ENCODE results near the gene EXOC3. TPM values are rescaled to one million over a fixed set of nuclear protein-coding genes. Genes with fewer than 3 reads are reported as not detected.
A peak's percentile ranks its signal among the peaks of the same experiment; 100 is the strongest.

Gene EXOC3
- total and polyA plus RNA-seq, 11 donors = 20.6 to 45.5 (median 42.8) TPM

- H3K9me3 ChIP-seq = no peaks in the 10 kb centered on the region
- ATAC-seq = no peak
- intact Hi-C loops (cut with DNase I) = no loop called here
- peaks cover 0 to 10% (median 6%) of the 10 kb centered on the region in 12 donors for H3K4me1 ChIP-seq
- TF ChIP-seq POLR2A (IDR thresholded peaks at IDR 0.05) = no peak
- no peak for TF ChIP-seq CTCF (IDR thresholded peaks at IDR 0.05)
- H3K36me3 ChIP-seq = no peaks in the 10 kb centered on the region
- DNase-seq = no peak
- no peak overlapping the region for H3K27ac ChIP-seq
- peaks cover 0 to 15% (median 3%) of the 10 kb centered on the region in 9 donors for H3K27me3 ChIP-seq
- 79 to 87% (median 86%) methylated on average over 11 to 12 of the region's 12 CpGs for WGBS, 4 donors
- no peak overlapping the region for H3K4me3 ChIP-seq
Measured at GRCh38 chr5:404666-405241, 38.2 kb upstream of the EXOC3 start.

GRCh38 chr5:405421-405820, 37.6 kb upstream of the EXOC3 start:
- WGBS, 4 donors = 83 to 88% (median 85%) methylated on average over 17 to 18 of the region's 18 CpGs
- ATAC-seq (no peak), DNase-seq (peak in 1 of 5 donors; percentile 13)
- intact Hi-C loops (cut with DNase I) = no loop called here
- no peak for TF ChIP-seq POLR2A (IDR thresholded peaks at IDR 0.05)
- no peak for TF ChIP-seq CTCF (IDR thresholded peaks at IDR 0.05)
- peaks cover 0 to 9% (median 3%) of the 10 kb centered on the region in 9 donors for H3K27me3 ChIP-seq
- no peaks in the 10 kb centered on the region for H3K9me3 ChIP-seq
- H3K36me3 ChIP-seq = no peaks in the 10 kb centered on the region
- H3K4me1 ChIP-seq = peaks cover 0 to 3% (median under 1%) of the 10 kb centered on the region in 12 donors
- no peak overlapping the region for H3K4me3 ChIP-seq
- H3K27ac ChIP-seq = no peak overlapping the region

GRCh38 chr5:406041-406440, 36.9 kb upstream of the EXOC3 start:
- WGBS, 4 donors = 75 to 90% (median 82%) methylated on average over 9 of the region's 9 CpGs
- no peaks in the 10 kb centered on the region for H3K9me3 ChIP-seq
- no peak for TF ChIP-seq POLR2A (IDR thresholded peaks at IDR 0.05)
- TF ChIP-seq CTCF (IDR thresholded peaks at IDR 0.05) = no peak
- no peaks in the 10 kb centered on the region for H3K36me3 ChIP-seq
- no peak for ATAC-seq
- H3K4me1 ChIP-seq = no peaks in the 10 kb centered on the region
- intact Hi-C loops (cut with DNase I) = no loop called here
- no peak overlapping the region for H3K27ac ChIP-seq
- peaks cover 0 to 7% (median 0%) of the 10 kb centered on the region in 9 donors for H3K27me3 ChIP-seq
- H3K4me3 ChIP-seq = no peak overlapping the region
- no peak for DNase-seq

- Histone ChIP-seq H3K4me1 (no peaks in the 10 kb centered on the region), H3K36me3 (no peaks in the 10 kb centered on the region), H3K27me3 (peaks cover 0 to 9% (median 0%) of the 10 kb centered on the region in 9 donors), H3K9me3 (no peaks in the 10 kb centered on the region), H3K27ac (no peak overlapping the region), H3K4me3 (no peak overlapping the region)
- DNase-seq = no peak
- no peak for ATAC-seq
- 77 to 79% (median 78%) methylated on average over 6 of the region's 6 CpGs for WGBS, 4 donors
- TF ChIP-seq POLR2A (IDR thresholded peaks at IDR 0.05) (no peak), CTCF (IDR thresholded peaks at IDR 0.05) (no peak)
- intact Hi-C loops (cut with DNase I) = no loop called here
Measured at GRCh38 chr5:407051-407450, 35.9 kb upstream of the EXOC3 start.
